Ishikawa (cell line): ENCODE measurements around the gene MAD1L1.

ENCODE experiments used
- CEBPB ChIP-seq: IDR thresholded peaks from 2 replicates; pipeline ENCODE4 v1.6.1; 2012
- CREB1 ChIP-seq: IDR thresholded peaks from 2 replicates; pipeline ENCODE4 v1.6.1; 2012; ENCODE audit warnings: low read depth
- EGR1 ChIP-seq: IDR thresholded peaks from 2 replicates; pipeline ENCODE4 v1.6.1; 2012
- EP300 ChIP-seq: IDR thresholded peaks from 2 replicates; pipeline ENCODE4 v1.6.1; 2012; ENCODE audit warnings: borderline replicate concordance
- FOXM1 ChIP-seq: IDR thresholded peaks from 2 replicates; pipeline ENCODE4 v1.6.1; 2012; ENCODE audit warnings: low read depth, borderline replicate concordance
- NFIC ChIP-seq: IDR thresholded peaks from 2 replicates; pipeline ENCODE4 v1.6.1; 2012
- RAD21 ChIP-seq: IDR thresholded peaks from 2 replicates; pipeline ENCODE4 v1.6.1; 2012; ENCODE audit warnings: low read depth
- TAF1 ChIP-seq: IDR thresholded peaks from 2 replicates; pipeline ENCODE4 v1.6.1; 2012; ENCODE audit warnings: low read depth, mild to moderate bottlenecking
- TCF12 ChIP-seq: IDR thresholded peaks from 2 replicates; pipeline ENCODE4 v1.6.1; 2012; ENCODE audit warnings: low read depth
- TEAD4 ChIP-seq: IDR thresholded peaks from 2 replicates; pipeline ENCODE4 v1.6.1; 2012
- YY1 ChIP-seq: IDR thresholded peaks from 2 replicates; pipeline ENCODE4 v1.6.1; 2012; ENCODE audit warnings: low read depth
- ZBTB7A ChIP-seq: IDR thresholded peaks from 2 replicates; pipeline ENCODE4 v1.6.1; 2012; ENCODE audit warnings: low read depth
- TF ChIP-seq, protein P1 (sequence below): IDR thresholded peaks from 2 replicates; pipeline ENCODE4 v1.6.1; 2012
- TF ChIP-seq, protein P2 (sequence below): IDR thresholded peaks from 2 replicates; pipeline ENCODE4 v1.6.1; 2012; ENCODE audit warnings: low read depth, mild to moderate bottlenecking
- TF ChIP-seq, protein P3 (sequence below): IDR thresholded peaks from 2 replicates; pipeline ENCODE4 v1.6.1; 2012

MAD1L1 gene

DNA sequence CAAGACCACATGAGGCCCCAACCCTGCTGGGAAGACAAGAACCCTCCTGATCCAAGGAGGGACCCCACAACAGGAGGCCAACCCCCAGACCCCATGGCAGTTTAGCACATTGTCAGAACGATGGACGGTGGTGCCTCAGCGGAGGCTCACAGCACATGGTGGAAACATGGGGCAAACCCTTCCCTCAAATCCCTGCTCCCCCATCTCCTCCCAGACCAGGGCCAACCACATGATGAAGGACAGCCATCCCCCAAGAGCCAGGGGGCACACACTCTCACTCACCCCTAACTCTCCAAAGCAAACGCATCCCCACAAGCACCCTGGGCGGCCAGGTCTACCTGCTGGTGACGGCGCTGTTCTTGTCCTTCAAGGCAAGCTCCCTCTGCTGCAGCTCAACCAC lies 83.9 kb downstream of the MAD1L1 start:
- TF ChIP-seq TCF12 (no peak), RAD21 (no peak)

DNA sequence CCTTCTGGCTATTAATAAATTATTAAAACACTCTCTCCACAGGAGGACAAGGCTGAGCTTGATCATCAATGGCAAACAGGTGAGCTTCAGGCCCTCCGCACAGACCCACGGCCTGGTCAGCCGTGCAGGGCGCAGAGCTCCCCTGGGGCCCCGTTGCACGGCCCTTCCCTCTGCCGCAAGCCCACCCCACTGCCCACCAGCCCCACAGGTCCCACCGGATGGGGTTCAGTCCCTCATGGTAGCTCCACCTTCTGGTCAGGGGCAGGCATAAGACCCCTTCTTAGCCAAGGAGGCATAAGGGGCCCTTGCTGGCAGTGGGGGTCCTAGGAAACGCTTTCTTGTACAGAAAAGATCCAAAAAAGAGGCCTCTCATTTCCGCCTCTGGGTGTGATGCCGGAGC lies 84.6 kb downstream of the MAD1L1 start:
- TF ChIP-seq, protein P1, sequence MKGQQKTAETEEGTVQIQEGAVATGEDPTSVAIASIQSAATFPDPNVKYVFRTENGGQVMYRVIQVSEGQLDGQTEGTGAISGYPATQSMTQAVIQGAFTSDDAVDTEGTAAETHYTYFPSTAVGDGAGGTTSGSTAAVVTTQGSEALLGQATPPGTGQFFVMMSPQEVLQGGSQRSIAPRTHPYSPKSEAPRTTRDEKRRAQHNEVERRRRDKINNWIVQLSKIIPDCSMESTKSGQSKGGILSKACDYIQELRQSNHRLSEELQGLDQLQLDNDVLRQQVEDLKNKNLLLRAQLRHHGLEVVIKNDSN = no peak
- TF ChIP-seq CEBPB = no peak
- TF ChIP-seq, protein P2, sequence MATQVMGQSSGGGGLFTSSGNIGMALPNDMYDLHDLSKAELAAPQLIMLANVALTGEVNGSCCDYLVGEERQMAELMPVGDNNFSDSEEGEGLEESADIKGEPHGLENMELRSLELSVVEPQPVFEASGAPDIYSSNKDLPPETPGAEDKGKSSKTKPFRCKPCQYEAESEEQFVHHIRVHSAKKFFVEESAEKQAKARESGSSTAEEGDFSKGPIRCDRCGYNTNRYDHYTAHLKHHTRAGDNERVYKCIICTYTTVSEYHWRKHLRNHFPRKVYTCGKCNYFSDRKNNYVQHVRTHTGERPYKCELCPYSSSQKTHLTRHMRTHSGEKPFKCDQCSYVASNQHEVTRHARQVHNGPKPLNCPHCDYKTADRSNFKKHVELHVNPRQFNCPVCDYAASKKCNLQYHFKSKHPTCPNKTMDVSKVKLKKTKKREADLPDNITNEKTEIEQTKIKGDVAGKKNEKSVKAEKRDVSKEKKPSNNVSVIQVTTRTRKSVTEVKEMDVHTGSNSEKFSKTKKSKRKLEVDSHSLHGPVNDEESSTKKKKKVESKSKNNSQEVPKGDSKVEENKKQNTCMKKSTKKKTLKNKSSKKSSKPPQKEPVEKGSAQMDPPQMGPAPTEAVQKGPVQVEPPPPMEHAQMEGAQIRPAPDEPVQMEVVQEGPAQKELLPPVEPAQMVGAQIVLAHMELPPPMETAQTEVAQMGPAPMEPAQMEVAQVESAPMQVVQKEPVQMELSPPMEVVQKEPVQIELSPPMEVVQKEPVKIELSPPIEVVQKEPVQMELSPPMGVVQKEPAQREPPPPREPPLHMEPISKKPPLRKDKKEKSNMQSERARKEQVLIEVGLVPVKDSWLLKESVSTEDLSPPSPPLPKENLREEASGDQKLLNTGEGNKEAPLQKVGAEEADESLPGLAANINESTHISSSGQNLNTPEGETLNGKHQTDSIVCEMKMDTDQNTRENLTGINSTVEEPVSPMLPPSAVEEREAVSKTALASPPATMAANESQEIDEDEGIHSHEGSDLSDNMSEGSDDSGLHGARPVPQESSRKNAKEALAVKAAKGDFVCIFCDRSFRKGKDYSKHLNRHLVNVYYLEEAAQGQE = no peak
- no peak for TF ChIP-seq RAD21
- TF ChIP-seq TAF1 = no peak
- TF ChIP-seq ZBTB7A = no peak
- TF ChIP-seq YY1 = no peak

DNA sequence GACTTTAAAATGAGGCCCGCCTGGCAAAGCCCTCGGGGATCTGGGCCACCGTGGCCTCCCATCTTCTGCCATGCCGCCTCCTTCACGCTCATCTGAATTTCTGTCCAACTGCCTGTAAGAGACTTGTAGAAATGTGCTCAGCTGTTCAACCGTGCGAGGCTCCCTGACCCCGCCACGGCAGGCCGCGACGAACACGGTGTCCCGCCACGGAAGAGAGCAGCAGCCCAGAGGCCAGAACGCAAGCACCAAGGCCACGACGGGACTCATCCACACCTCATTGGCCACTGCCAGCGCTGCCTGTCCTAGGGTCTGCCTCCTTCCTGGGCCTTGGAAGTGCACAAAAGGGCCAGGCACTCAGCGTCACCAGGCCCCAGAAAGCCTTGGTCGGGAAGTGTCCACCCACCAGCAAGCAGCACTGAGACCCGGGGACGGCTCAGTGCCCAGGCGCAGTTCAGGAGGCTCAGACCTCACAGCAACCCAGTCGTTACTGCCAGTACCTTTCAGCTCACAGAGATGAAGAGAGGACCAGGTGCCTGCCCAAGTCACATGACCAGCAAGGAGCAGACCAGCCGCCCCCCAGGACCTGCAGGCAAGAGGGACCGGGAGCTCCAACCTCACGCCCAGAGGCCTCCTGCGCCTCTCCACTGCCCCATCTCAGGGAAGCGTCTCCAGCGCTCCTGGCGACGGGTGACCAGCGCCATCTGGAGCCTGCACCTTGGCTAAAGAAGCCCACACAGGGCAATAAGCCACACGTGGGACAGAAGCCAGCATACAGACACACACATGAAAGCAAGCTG lies 85.9 kb downstream of the MAD1L1 start:
- TF ChIP-seq, protein P1 = 0 out of 2 replicates have a peak, but pooled peaks have one; percentile 27
- no peak for TF ChIP-seq CEBPB
- TF ChIP-seq, protein P3, sequence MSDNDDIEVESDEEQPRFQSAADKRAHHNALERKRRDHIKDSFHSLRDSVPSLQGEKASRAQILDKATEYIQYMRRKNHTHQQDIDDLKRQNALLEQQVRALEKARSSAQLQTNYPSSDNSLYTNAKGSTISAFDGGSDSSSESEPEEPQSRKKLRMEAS = no peak

DNA sequence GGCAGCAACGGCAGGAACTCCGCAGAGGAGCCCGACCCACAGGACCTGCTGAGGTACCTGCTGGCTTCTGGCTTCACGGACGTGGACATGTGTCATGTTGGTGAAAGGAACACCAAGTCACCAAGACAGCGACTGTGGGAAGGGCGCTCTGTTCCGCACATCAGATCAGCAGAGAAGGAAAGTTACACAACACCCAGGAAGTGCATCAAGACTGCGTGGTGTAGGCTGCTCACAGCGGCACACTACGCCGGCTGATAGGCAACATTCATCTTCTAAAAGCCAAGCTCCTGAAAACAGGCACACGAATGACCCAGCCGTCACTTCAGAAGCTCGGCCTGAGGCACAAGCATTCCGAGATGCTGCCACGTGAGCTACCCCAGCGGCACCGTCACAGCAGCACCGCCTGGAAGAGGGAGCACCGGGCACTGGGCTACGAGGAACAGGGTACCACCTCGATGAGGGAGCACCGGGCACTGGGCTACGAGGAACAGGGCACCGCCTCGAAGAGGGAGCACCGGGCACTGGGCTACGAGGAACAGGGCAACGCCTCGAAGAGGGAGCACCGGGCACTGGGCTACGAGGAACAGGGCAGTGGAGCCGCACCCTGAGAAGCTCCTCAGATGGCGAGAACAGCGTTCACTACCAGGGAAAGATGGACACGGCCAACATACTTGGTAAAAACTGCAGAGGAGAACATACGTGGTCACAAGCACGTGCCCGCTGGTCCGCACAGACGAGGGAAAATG lies 86.7 kb downstream of the MAD1L1 start:
- TF ChIP-seq TAF1 (no peak), RAD21 (no peak), CEBPB (no peak), TEAD4 (no peak), CREB1 (no peak), YY1 (no peak), EP300 (no peak), NFIC (no peak), FOXM1 (no peak), EGR1 (no peak), ZBTB7A (no peak)
- TF ChIP-seq, protein P3 = no peak
- TF ChIP-seq, protein P2 = no peak

DNA sequence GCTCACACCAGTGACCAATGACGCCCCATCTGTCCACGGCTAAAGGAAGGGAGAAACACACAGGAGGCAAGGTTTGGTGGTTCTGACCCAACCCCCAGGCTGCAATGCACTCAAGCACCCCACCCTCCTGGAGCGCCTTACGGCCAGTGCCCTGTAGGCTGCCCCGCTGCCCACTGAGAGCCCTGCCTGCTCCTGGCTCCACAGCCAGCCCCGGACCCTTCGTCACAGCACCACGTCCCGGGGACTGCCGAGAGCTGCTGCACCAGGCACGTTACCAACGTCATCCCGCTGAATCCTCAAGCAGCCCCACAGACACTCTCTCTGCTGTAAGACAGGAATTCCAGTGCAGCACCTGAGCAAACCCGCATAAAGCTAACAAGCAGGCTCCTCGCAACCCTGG lies 87.8 kb downstream of the MAD1L1 start:
- TF ChIP-seq, protein P3 = no peak
- TF ChIP-seq EGR1 (no peak), RAD21 (no peak), CEBPB (no peak), TCF12 (no peak), ZBTB7A (no peak), FOXM1 (no peak), CREB1 (no peak), YY1 (no peak), TEAD4 (no peak), TAF1 (no peak), EP300 (no peak), NFIC (no peak)
- TF ChIP-seq, protein P2 = no peak
- TF ChIP-seq, protein P1 = no peak
